H1 (cell line): ENCODE data around the gene EBF3. TPM values are rescaled to one million over a fixed set of nuclear protein-coding genes. Genes with fewer than 3 reads are reported as not detected.

Source experiments
- ASH2L ChIP-seq: fragments of 200-600, 300-600 bp; sonication (generic); IDR thresholded peaks from one replicate; pipeline ENCODE4 v1.7.1; 2017; ENCODE audit warnings: low read length
- GTF2F1 ChIP-seq: IDR thresholded peaks from 2 replicates; pipeline ENCODE4 v1.6.1; 2012; ENCODE audit warnings: low read depth, low read length, improper control_type of control experiment, borderline replicate concordance
- HDAC6 ChIP-seq: IDR thresholded peaks from one replicate; pipeline ENCODE4 v1.7.1; 2012; ENCODE audit warnings: low read depth, mild to moderate bottlenecking, inconsistent platforms, low read length, moderate library complexity
- POU5F1 ChIP-seq: IDR thresholded peaks from 2 replicates; pipeline ENCODE4 v1.6.1; 2011; ENCODE audit warnings: low read depth, mild to moderate bottlenecking, low read length, moderate library complexity
- polyA plus RNA-seq, 7 experiments: library from polyadenylated mRNA; depleted of rRNA in 3 of 7; stranded (reverse) in 5 of 7; unstranded in 2 of 7; fragments of >200 nt in 5 of 7; fragments of 200-250 nt in 2 of 7; gene quantifications; 1 replicate in 5 of 7; 2 replicates in 1 of 7; 4 replicates in 1 of 7; pipeline versions ENCODE4 v1.2.1 to v1.2.3, GENCODE V29; 2011 to 2013; ENCODE audit warnings: missing spikeins in 2 of 7, mixed read lengths in 2 of 7
- total RNA-seq: library from RNA; stranded (reverse); fragmentation: NEBNext Ultra II Directional; extraction: Animal tissue kit (Norgen Biotek cat#: 25700); gene quantifications from 2 replicates; pipeline ENCODE4 v1.2.1, GENCODE V29; 2021
- TF ChIP-seq, protein P1 (sequence below): IDR thresholded peaks from 2 replicates; pipeline ENCODE4 v1.6.1; 2012; ENCODE audit warnings: inconsistent platforms
- TF ChIP-seq, protein P2 (sequence below), 3 experiments: IDR thresholded peaks; 1 replicate in 2 of 3; 2 replicates in 1 of 3; pipeline versions ENCODE4 v1.5.1 to v1.6.1; 2011; ENCODE audit warnings: low read length in 3 of 3, mild to moderate bottlenecking in 3 of 3, inconsistent platforms in 2 of 3, low read depth in 1 of 3, moderate library complexity in 1 of 3; ENCODE audit not compliant: insufficient read depth in 1 of 3; ENCODE audit errors: control extremely low read depth in 1 of 3

The EBF3 gene
- total and polyA plus RNA-seq, 2 of the 8 experiments (the other 6 are each of a cell fraction or from before 2014, with no cell fraction given): 0.08 to 0.26 TPM

DNA sequence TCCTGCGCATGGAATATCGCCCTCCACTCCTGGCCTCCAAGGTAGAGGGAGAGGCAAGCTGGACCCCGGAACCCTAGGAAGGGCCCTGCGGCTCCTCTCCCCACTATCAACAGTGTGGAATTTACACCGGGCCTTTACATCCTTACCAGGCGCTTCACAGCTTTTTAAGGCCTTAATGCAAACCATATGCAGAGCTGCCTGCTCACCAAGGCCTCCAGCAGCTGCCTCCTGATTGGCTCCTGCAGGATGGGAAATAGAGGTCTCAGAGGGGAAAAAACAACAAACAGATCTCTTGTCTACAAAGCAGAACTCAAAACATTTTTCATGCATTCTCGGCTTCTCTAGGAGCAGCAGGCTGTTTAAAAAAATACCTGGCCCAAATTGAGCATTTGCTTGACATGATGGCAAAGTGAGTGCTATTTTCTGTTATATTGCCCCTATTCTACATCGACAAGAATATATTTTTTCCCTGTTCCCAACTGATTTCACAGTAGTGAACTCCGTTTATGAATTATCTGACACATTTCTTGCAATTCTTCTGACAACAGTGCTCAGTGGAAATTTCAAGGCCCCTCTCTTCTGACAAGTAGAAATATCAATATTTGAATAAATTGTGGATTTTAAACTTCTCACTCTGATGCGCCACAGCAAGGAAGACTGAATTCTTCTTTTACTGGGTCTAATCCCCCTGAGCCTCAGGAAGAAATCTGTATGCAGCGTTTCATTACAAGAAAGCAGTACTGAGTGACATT lies 51.7 kb downstream of the EBF3 start (continued):
- TF ChIP-seq, protein P1, sequence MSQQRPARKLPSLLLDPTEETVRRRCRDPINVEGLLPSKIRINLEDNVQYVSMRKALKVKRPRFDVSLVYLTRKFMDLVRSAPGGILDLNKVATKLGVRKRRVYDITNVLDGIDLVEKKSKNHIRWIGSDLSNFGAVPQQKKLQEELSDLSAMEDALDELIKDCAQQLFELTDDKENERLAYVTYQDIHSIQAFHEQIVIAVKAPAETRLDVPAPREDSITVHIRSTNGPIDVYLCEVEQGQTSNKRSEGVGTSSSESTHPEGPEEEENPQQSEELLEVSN: no peak
- TF ChIP-seq POU5F1: no peak
- TF ChIP-seq, protein P2, sequence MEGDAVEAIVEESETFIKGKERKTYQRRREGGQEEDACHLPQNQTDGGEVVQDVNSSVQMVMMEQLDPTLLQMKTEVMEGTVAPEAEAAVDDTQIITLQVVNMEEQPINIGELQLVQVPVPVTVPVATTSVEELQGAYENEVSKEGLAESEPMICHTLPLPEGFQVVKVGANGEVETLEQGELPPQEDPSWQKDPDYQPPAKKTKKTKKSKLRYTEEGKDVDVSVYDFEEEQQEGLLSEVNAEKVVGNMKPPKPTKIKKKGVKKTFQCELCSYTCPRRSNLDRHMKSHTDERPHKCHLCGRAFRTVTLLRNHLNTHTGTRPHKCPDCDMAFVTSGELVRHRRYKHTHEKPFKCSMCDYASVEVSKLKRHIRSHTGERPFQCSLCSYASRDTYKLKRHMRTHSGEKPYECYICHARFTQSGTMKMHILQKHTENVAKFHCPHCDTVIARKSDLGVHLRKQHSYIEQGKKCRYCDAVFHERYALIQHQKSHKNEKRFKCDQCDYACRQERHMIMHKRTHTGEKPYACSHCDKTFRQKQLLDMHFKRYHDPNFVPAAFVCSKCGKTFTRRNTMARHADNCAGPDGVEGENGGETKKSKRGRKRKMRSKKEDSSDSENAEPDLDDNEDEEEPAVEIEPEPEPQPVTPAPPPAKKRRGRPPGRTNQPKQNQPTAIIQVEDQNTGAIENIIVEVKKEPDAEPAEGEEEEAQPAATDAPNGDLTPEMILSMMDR (IDR thresholded peaks at IDR 0.05; ENCODE audit: control extremely low read depth in 1 of 3, insufficient read depth in 1 of 3, low read depth in 1 of 3, low read length in 3 of 3): no peak
- no peak for TF ChIP-seq ASH2L
- no peak for TF ChIP-seq GTF2F1
- no peak for TF ChIP-seq HDAC6
